Right lobe of liver (tissue), 6 donors: Measurements from ENCODE around the gene NCF2. TPM values are rescaled to one million over a fixed set of nuclear protein-coding genes. Genes with fewer than 3 reads are reported as not detected.

Experiments
- ATAC-seq, 4 donors: fragments of 200-7000 bp; cut with Tn5 transposase; one replicate each; pipeline ENCODE4 v1.9.1; 2020; ENCODE audit warnings: mild to moderate bottlenecking in 4 of 4, moderate library complexity in 4 of 4
- DNase-seq, 3 donors: peaks; one replicate each; pipeline ENCODE4 v3.0.0-alpha.2; 2020
- H3K27ac ChIP-seq, 3 donors: fragments of 200-600 bp; one replicate each; pipeline ENCODE4 v1.8.0; 2022
- H3K27me3 ChIP-seq, 2 donors: fragments of 200-600 bp; one replicate each; pipeline ENCODE4 v1.8.0; 2022
- H3K36me3 ChIP-seq, 4 donors: fragments of 200-600 bp; sonication (generic) in 1 of 4; one replicate each; pipeline versions ENCODE4 v1.5.1 to v1.8.0; 2017 to 2022; ENCODE audit warnings: control low read depth in 1 of 4
- H3K4me1 ChIP-seq, 4 donors: fragments of 200-600 bp; sonication (generic) in 1 of 4; one replicate each; pipeline versions ENCODE4 v1.5.1 to v1.8.0; 2017 to 2022; ENCODE audit warnings: control low read depth in 1 of 4
- H3K4me3 ChIP-seq, 3 donors: fragments of 200-600 bp; one replicate each; pipeline ENCODE4 v1.8.0; 2022
- H3K9me3 ChIP-seq, 4 donors: fragments of 200-600 bp; sonication (generic) in 1 of 4; one replicate each; pipeline versions ENCODE4 v1.5.1 to v1.8.0; 2017 to 2022; ENCODE audit warnings: control low read depth in 1 of 4
- POLR2A ChIP-seq: fragments of 450-650 bp; IDR thresholded peaks from one replicate; pipeline ENCODE4 v1.6.1; 2017; ENCODE audit warnings: antibody characterized with exemption, mild to moderate bottlenecking
- WGBS: methylation state at CpG from one replicate; pipeline ENCODE4 v1.1.6; 2018; ENCODE audit warnings: low coverage, low lambda C conversion rate; ENCODE audit not compliant: insufficient coverage; ENCODE audit errors: missing lambda C conversion rate; 5-methylcytosine and 5-hydroxymethylcytosine counted together
- intact Hi-C, 2 donors: fragments of 100-400 bp; cut with DNase I; formaldehyde crosslinking; loops; one replicate each; pipeline versions ENCODE4 v1.11.2 to v1.14.1; 2022
- total RNA-seq, 6 experiments: library from RNA; depleted of rRNA in 2 of 6; stranded (reverse); fragments of >200 nt in 2 of 6; fragmentation: NEBNext Ultra II Directional in 3 of 6; extraction: Animal tissue kit (Norgen Biotek cat#: 25700) in 3 of 6; gene quantifications; one replicate each; pipeline versions ENCODE4 v1.1.0 to v1.2.4, GENCODE V29; 2016 to 2023
- TF ChIP-seq, protein P1 (sequence below), 4 donors: fragments of 200-600 bp in 3 of 4; fragments of 450-650 bp in 1 of 4; IDR thresholded peaks; one replicate each; pipeline versions ENCODE4 v1.5.1 to v1.8.0; 2016 to 2022; ENCODE audit warnings: antibody characterized with exemption in 4 of 4, mild to moderate bottlenecking in 2 of 4
- donor health status: DM: no; HTN: yes; CAD: no.
- donor health status: DM: no; HTN: no; CAD: no.
- donor health status: DM: no; HTN: no; CAD: no.
- donor health status: DM: no; HTN: yes; CAD: no.
- donor health status: DM: no; HTN: yes; CAD: no.

NCF2 gene
- total RNA-seq, 6 experiments from 2014 or later, result 3.0 to 11.4 (median 7.9) TPM

DNA sequence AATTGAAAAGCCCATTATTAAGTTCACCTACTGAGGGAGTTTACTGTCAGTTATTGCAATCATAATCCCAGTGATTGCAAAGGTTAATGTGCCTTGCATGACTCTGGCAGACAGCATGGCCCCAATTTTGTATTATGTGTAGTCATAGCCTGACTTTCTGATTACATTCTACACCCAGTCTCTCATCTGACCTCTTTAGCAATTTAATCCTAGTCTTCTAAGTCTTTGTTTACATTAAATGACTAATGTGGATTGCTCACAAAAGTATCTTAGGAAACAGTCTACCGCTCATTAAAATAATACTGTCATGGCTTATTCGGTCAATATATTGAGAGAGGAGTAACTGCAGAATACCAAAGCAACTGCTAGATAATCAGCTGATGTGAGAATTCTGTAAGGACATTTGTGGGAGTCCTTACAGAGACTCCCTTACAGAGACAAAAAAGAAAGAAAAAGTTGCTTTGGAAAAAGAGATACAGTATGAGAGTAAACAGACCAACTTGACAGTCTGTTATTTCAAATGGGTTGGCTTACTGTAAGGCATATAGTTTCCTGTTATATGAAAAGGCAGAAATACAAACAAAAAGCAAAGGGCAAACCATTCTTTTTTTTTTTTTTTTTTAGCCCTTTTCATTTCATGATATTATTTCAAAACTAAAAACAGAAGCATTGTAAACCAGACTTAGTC lies 75.1 kb downstream of the NCF2 start:
- Histone ChIP-seq H3K27ac (no peak overlapping the region), H3K4me1 (peaks cover 0 to 12% (median 0%) of the 10 kb centered on the region in 4 donors), H3K27me3 (no peaks in the 10 kb centered on the region), H3K4me3 (no peak overlapping the region), H3K9me3 (no peaks in the 10 kb centered on the region), H3K36me3 (peaks cover 0 to 24% (median 9%) of the 10 kb centered on the region in 4 donors)
- ATAC-seq (peak in 3 of 4 donors; percentile 38 to 97 (median 76)), DNase-seq (no peak)
- TF ChIP-seq, protein P1, sequence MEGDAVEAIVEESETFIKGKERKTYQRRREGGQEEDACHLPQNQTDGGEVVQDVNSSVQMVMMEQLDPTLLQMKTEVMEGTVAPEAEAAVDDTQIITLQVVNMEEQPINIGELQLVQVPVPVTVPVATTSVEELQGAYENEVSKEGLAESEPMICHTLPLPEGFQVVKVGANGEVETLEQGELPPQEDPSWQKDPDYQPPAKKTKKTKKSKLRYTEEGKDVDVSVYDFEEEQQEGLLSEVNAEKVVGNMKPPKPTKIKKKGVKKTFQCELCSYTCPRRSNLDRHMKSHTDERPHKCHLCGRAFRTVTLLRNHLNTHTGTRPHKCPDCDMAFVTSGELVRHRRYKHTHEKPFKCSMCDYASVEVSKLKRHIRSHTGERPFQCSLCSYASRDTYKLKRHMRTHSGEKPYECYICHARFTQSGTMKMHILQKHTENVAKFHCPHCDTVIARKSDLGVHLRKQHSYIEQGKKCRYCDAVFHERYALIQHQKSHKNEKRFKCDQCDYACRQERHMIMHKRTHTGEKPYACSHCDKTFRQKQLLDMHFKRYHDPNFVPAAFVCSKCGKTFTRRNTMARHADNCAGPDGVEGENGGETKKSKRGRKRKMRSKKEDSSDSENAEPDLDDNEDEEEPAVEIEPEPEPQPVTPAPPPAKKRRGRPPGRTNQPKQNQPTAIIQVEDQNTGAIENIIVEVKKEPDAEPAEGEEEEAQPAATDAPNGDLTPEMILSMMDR (IDR thresholded peaks at IDR 0.05), result no peak
- no peak for TF ChIP-seq POLR2A
- WGBS, result 55% methylated on average over 2 of the region's 2 CpGs
- intact Hi-C loops, result no loop called here

- H3K27me3 ChIP-seq, result no peaks in the 10 kb centered on the region
- ATAC-seq (no peak), DNase-seq (no peak)
- peaks cover 0 to 19% (median 9%) of the 10 kb centered on the region in 4 donors for H3K36me3 ChIP-seq
- H3K9me3 ChIP-seq, result no peaks in the 10 kb centered on the region
- 86% methylated on average over 1 of the region's 1 CpG for WGBS
- TF ChIP-seq, protein P1 (IDR thresholded peaks at IDR 0.05), result no peak
- TF ChIP-seq POLR2A, result no peak
- H3K27ac ChIP-seq, result no peak overlapping the region
- intact Hi-C loops, result no loop called here
- no peak overlapping the region for H3K4me3 ChIP-seq
- peaks cover 0 to 12% (median 0%) of the 10 kb centered on the region in 4 donors for H3K4me1 ChIP-seq
These were observed 76.0 kb downstream of the NCF2 start for GRCh38 chr1:183514235-183514634.

GRCh38 chr1:183512450-183512849 lies 77.8 kb downstream of the NCF2 start:
- no peak overlapping the region for H3K27ac ChIP-seq
- no peak for ATAC-seq
- intact Hi-C loops, result no loop called here
- H3K9me3 ChIP-seq, result no peaks in the 10 kb centered on the region
- H3K4me3 ChIP-seq, result no peak overlapping the region
- TF ChIP-seq POLR2A, result no peak
- DNase-seq, result no peak
- WGBS, result 92% methylated on average over 2 of the region's 2 CpGs
- peaks cover 0 to 8% (median 2%) of the 10 kb centered on the region in 4 donors for H3K36me3 ChIP-seq
- no peaks in the 10 kb centered on the region for H3K27me3 ChIP-seq
- H3K4me1 ChIP-seq, result peaks cover 0 to 12% (median 0%) of the 10 kb centered on the region in 4 donors

DNA sequence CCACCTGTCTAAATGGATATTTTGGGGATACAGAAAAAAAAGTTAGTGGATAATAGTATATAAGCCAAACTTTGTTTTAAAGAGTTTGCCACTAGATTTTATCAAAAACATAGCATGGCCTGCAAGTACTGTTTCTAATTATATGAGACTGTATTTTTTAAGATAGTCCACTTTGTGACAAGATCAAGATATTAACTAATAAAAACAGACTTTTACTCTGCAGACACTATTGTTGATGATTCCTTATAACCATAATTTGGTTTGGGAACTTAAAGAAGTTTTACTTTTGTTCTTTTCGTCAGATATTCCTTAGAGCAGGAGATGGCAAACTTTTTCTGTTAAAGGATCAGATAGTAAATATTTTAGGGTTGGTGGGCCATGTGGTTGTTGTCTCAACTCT lies 81.6 kb downstream of the NCF2 start:
- Histone ChIP-seq H3K4me3 (no peak overlapping the region), H3K9me3 (no peaks in the 10 kb centered on the region), H3K27ac (no peak overlapping the region), H3K27me3 (no peaks in the 10 kb centered on the region), H3K36me3 (no peaks in the 10 kb centered on the region), H3K4me1 (no peaks in the 10 kb centered on the region)
- TF ChIP-seq, protein P1 (IDR thresholded peaks at IDR 0.05), result no peak
- TF ChIP-seq POLR2A, result no peak
- 83% methylated on average over 1 of the region's 1 CpG for WGBS
- intact Hi-C loops, result no loop called here
- no peak for DNase-seq
- ATAC-seq, result no peak

DNA sequence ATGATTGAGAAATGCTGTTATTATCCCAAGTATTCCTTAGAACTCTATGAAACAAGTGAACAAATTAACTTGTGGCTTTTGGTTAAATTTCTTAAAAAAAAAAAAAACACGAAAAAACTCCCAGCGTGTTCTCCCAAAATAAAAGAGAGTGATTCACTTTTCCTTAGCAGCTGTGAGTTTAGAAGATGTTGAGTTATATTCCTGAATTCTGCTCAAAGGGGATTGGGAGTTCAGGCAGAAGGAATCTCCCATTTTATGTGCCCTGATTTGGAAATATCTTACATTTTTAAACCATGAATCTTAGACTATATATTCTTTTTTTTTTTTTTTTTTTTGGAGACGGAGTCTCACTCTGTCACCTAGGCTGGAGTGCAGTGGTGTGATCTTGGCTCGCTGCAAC lies 83.7 kb downstream of the NCF2 start:
- DNase-seq, result no peak

More for the DNA sequence above, 83.7 kb downstream of the NCF2 start:
- H3K27ac ChIP-seq, result no peak overlapping the region
- WGBS, result 90% methylated on average over 4 of the region's 4 CpGs
- peaks cover 0 to 8% (median 0%) of the 10 kb centered on the region in 4 donors for H3K4me1 ChIP-seq
- no peak for TF ChIP-seq POLR2A
- TF ChIP-seq, protein P1 (IDR thresholded peaks at IDR 0.05), result no peak
- H3K4me3 ChIP-seq, result no peak overlapping the region
- H3K9me3 ChIP-seq, result no peaks in the 10 kb centered on the region
- intact Hi-C loops, result no loop called here
- ATAC-seq, result no peak
- no peaks in the 10 kb centered on the region for H3K27me3 ChIP-seq
- no peaks in the 10 kb centered on the region for H3K36me3 ChIP-seq

Other genes with a start within 250 kb of the NCF2 start
- under 1 TPM in 3 of 6 experiments, not detected in 3; 0.06 to 0.07 (median 0.06) TPM for gene NMNAT2, start 172.1 kb downstream of the NCF2 start, total RNA-seq
- gene SMG7, start 118.0 kb downstream of the NCF2 start, total RNA-seq, result 10 to 100 TPM; 23.5 to 35.3 (median 25.2) TPM
- gene ARPC5, start 45.3 kb upstream of the NCF2 start, total RNA-seq, result 10 to 100 TPM; 23.6 to 70.5 (median 41.3) TPM
- gene APOBEC4, start 62.9 kb upstream of the NCF2 start, total RNA-seq, result not detected
- gene RGL1, start 214.7 kb upstream of the NCF2 start, total RNA-seq, result 10 to 100 TPM in 1 of 6 experiments, 1 to 10 TPM in 5; 5.5 to 13.1 (median 6.9) TPM